Kidney epithelial cell (primary cell): ENCODE measurements around the gene NRXN2. TPM values are rescaled to one million over a fixed set of nuclear protein-coding genes. Genes with fewer than 3 reads are reported as not detected.

Experiments used
- DNase-seq: peaks from one replicate; pipeline ENCODE4 v3.0.0-alpha.2; 2010; ENCODE audit warnings: low read depth
- H3K27me3 ChIP-seq: 2 replicates; pipeline ENCODE4 v1.6.0; 2011; ENCODE audit warnings: low read length; ENCODE audit not compliant: control insufficient read depth, insufficient read depth
- H3K36me3 ChIP-seq: 2 replicates; pipeline ENCODE4 v1.5.1; 2011; ENCODE audit warnings: low read length; ENCODE audit not compliant: control insufficient read depth, insufficient read depth
- H3K4me3 ChIP-seq: 2 replicates; pipeline ENCODE4 v1.5.1; 2011; ENCODE audit warnings: low read depth, mild to moderate bottlenecking, control low read depth, low read length
- CTCF ChIP-seq: IDR thresholded peaks from 2 replicates; pipeline ENCODE4 v1.5.1; 2011; ENCODE audit warnings: mild to moderate bottlenecking, moderate library complexity, low read length, control low read depth, inconsistent platforms; ENCODE audit not compliant: insufficient read depth, poor library complexity, severe bottlenecking
- total RNA-seq: library from RNA; depleted of rRNA; stranded (reverse); fragments of >200 nt; gene quantifications from 2 replicates; pipeline ENCODE4 v1.2.3, GENCODE V29; 2015

Gene NRXN2
- total RNA-seq, 1 donor from 2014 or later: not detected

- H3K27me3 ChIP-seq: peaks cover 43% of the 10 kb centered on the region
- DNase-seq: no peak
- TF ChIP-seq CTCF: no peak
Observed at GRCh38 chr11:64687204-64687603, 35.8 kb downstream of the NRXN2 start.

GRCh38 chr11:64686466-64687170, 36.4 kb downstream of the NRXN2 start:
- H3K36me3 ChIP-seq: no peaks in the 10 kb centered on the region

More at GRCh38 chr11:64687204-64687603, 35.8 kb downstream of the NRXN2 start:
- Histone ChIP-seq H3K4me3 (no peak overlapping the region), H3K36me3 (no peaks in the 10 kb centered on the region)

GRCh38 chr11:64685536-64685935, 37.5 kb downstream of the NRXN2 start:
- DNase-seq: no peak
- Histone ChIP-seq H3K27me3 (peaks cover 37% of the 10 kb centered on the region), H3K36me3 (no peaks in the 10 kb centered on the region), H3K4me3 (no peak overlapping the region)
- no peak for TF ChIP-seq CTCF

More at GRCh38 chr11:64686466-64687170, 36.4 kb downstream of the NRXN2 start:
- Histone ChIP-seq H3K27me3 (peaks cover 37% of the 10 kb centered on the region), H3K4me3 (no peak overlapping the region)
- no peak for TF ChIP-seq CTCF
- DNase-seq: no peak

- Histone ChIP-seq H3K4me3 (no peak overlapping the region), H3K36me3 (no peaks in the 10 kb centered on the region), H3K27me3 (peaks cover 33% of the 10 kb centered on the region)
- TF ChIP-seq CTCF: no peak
- no peak for DNase-seq
Observed at GRCh38 chr11:64684357-64684756, 38.6 kb downstream of the NRXN2 start.

- DNase-seq: no peak
- peaks cover 31% of the 10 kb centered on the region for H3K27me3 ChIP-seq
- no peaks in the 10 kb centered on the region for H3K36me3 ChIP-seq
- H3K4me3 ChIP-seq: no peak overlapping the region
- no peak for TF ChIP-seq CTCF
Observed at GRCh38 chr11:64681171-64681570, 41.8 kb downstream of the NRXN2 start.

GRCh38 chr11:64679846-64680245, 43.2 kb downstream of the NRXN2 start:
- no peak for TF ChIP-seq CTCF
- H3K36me3 ChIP-seq: no peaks in the 10 kb centered on the region
- no peak overlapping the region for H3K4me3 ChIP-seq
- no peak for DNase-seq
- H3K27me3 ChIP-seq: peaks cover 30% of the 10 kb centered on the region
